Measurements from ENCODE around the gene LACTBL1. TPM values are rescaled to one million over a fixed set of nuclear protein-coding genes. Genes with fewer than 3 reads are reported as not detected.

LACTBL1 gene
- total RNA-seq, 2 donors from 2014 or later, result not detected

- no peak overlapping the region for H3K4me3 ChIP-seq
- no peak for DNase-seq (ENCODE audit: low spot score)
- no peaks in the 10 kb centered on the region for H3K27me3 ChIP-seq (replicated peaks; ENCODE audit: insufficient read depth)
- H3K36me3 ChIP-seq, result no peaks in the 10 kb centered on the region
- H3K4me1 ChIP-seq (ENCODE audit: control insufficient read depth in 1 of 2, low read depth in 2 of 2), result peaks cover 0 to 8% of the 10 kb centered on the region in 2 donors
- H3K9me3 ChIP-seq, result no peaks in the 10 kb centered on the region
- TF ChIP-seq CTCF (IDR thresholded peaks at IDR 0.05), result no peak
- H3K27ac ChIP-seq, result no peak overlapping the region
- no peak for ATAC-seq (ENCODE audit: insufficient number of reproducible peaks, low FRiP score, low read depth)
Observed at GRCh38 chr1:22910286-22910685, 62.4 kb downstream of the LACTBL1 start.

- DNase-seq (ENCODE audit: low spot score) (no peak), ATAC-seq (ENCODE audit: insufficient number of reproducible peaks, low FRiP score, low read depth) (no peak)
- Histone ChIP-seq H3K27me3 (replicated peaks; ENCODE audit: insufficient read depth) (no peaks in the 10 kb centered on the region), H3K27ac (no peak overlapping the region), H3K4me1 (ENCODE audit: control insufficient read depth in 1 of 2, low read depth in 2 of 2) (peaks cover 0 to 6% of the 10 kb centered on the region in 2 donors), H3K36me3 (no peaks in the 10 kb centered on the region), H3K4me3 (no peak overlapping the region), H3K9me3 (no peaks in the 10 kb centered on the region)
- TF ChIP-seq CTCF (IDR thresholded peaks at IDR 0.05), result no peak
Observed at GRCh38 chr1:22908880-22909426, 63.7 kb downstream of the LACTBL1 start.

- H3K4me3 ChIP-seq, result no peak overlapping the region
- no peaks in the 10 kb centered on the region for H3K36me3 ChIP-seq
- H3K4me1 ChIP-seq (ENCODE audit: control insufficient read depth in 1 of 2, low read depth in 2 of 2), result no peaks in the 10 kb centered on the region
- no peaks in the 10 kb centered on the region for H3K27me3 ChIP-seq (replicated peaks; ENCODE audit: insufficient read depth)
- DNase-seq (ENCODE audit: low spot score) (no peak), ATAC-seq (ENCODE audit: insufficient number of reproducible peaks, low FRiP score, low read depth) (no peak)
- no peaks in the 10 kb centered on the region for H3K9me3 ChIP-seq
- H3K27ac ChIP-seq, result no peak overlapping the region
- no peak for TF ChIP-seq CTCF (IDR thresholded peaks at IDR 0.05)
Observed at GRCh38 chr1:22907528-22907927, 65.1 kb downstream of the LACTBL1 start.

- Histone ChIP-seq H3K4me1 (ENCODE audit: control insufficient read depth in 1 of 2, low read depth in 2 of 2) (no peaks in the 10 kb centered on the region), H3K9me3 (no peaks in the 10 kb centered on the region), H3K4me3 (no peak overlapping the region), H3K27ac (no peak overlapping the region), H3K27me3 (replicated peaks; ENCODE audit: insufficient read depth) (no peaks in the 10 kb centered on the region), H3K36me3 (no peaks in the 10 kb centered on the region)
- TF ChIP-seq CTCF (IDR thresholded peaks at IDR 0.05), result no peak
- DNase-seq (ENCODE audit: low spot score), result no peak
- ATAC-seq (ENCODE audit: insufficient number of reproducible peaks, low FRiP score, low read depth), result no peak
Observed at GRCh38 chr1:22906968-22907367, 65.7 kb downstream of the LACTBL1 start.

GRCh38 chr1:22903113-22903512, 69.6 kb downstream of the LACTBL1 start:
- Histone ChIP-seq H3K36me3 (no peaks in the 10 kb centered on the region), H3K9me3 (no peaks in the 10 kb centered on the region), H3K4me1 (ENCODE audit: control insufficient read depth in 1 of 2, low read depth in 2 of 2) (no peaks in the 10 kb centered on the region), H3K27me3 (replicated peaks; ENCODE audit: insufficient read depth) (no peaks in the 10 kb centered on the region), H3K27ac (no peak overlapping the region), H3K4me3 (no peak overlapping the region)
- no peak for TF ChIP-seq CTCF (IDR thresholded peaks at IDR 0.05)
- no peak for ATAC-seq (ENCODE audit: insufficient number of reproducible peaks, low FRiP score, low read depth)
- no peak for DNase-seq (ENCODE audit: low spot score)

Other genes with a start within 250 kb of the LACTBL1 start
- gene TEX46, start 43.0 kb upstream of the LACTBL1 start, total RNA-seq, result not detected
- gene KDM1A, start 46.6 kb upstream of the LACTBL1 start, total RNA-seq, result 10 to 100 TPM; 23.4 to 44.1 TPM
- 10 to 100 TPM; 17.9 to 38.4 TPM for gene LUZP1, start 196.0 kb upstream of the LACTBL1 start, total RNA-seq
- gene HTR1D, start 244.6 kb upstream of the LACTBL1 start, total RNA-seq, result not detected

Data from thoracic aorta (tissue), 2 donors.